Measurements from ENCODE around the gene BIN2.

The BIN2 gene

GRCh38 chr12:51323966-51324895 is at the start of gene BIN2:
Gene BIN2 (minus strand): TSS chr12:51324174. CDS start chr12:51324102, 72 bp downstream.
- peak; percentile 90 for DNase-seq (ENCODE audit: low spot score)
- in situ Hi-C loops (cut with MboI; ENCODE audit: low sequenced_read_pairs, unreplicated experiment): no loop called here
- TF ChIP-seq, protein P1, sequence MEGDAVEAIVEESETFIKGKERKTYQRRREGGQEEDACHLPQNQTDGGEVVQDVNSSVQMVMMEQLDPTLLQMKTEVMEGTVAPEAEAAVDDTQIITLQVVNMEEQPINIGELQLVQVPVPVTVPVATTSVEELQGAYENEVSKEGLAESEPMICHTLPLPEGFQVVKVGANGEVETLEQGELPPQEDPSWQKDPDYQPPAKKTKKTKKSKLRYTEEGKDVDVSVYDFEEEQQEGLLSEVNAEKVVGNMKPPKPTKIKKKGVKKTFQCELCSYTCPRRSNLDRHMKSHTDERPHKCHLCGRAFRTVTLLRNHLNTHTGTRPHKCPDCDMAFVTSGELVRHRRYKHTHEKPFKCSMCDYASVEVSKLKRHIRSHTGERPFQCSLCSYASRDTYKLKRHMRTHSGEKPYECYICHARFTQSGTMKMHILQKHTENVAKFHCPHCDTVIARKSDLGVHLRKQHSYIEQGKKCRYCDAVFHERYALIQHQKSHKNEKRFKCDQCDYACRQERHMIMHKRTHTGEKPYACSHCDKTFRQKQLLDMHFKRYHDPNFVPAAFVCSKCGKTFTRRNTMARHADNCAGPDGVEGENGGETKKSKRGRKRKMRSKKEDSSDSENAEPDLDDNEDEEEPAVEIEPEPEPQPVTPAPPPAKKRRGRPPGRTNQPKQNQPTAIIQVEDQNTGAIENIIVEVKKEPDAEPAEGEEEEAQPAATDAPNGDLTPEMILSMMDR (IDR thresholded peaks at IDR 0.05; ENCODE audit: borderline replicate concordance, control extremely low read depth, extremely low read depth, insufficient read depth, missing control alignments): no peak

GRCh38 chr12:51373187-51373586 is 49.2 kb upstream of the BIN2 start:
- DNase-seq (ENCODE audit: low spot score): no peak
- in situ Hi-C loops (cut with MboI; ENCODE audit: low sequenced_read_pairs, unreplicated experiment): no loop called here
- TF ChIP-seq, protein P1 (IDR thresholded peaks at IDR 0.05; ENCODE audit: borderline replicate concordance, control extremely low read depth, extremely low read depth, insufficient read depth, missing control alignments): no peak

- TF ChIP-seq, protein P1 (IDR thresholded peaks at IDR 0.05; ENCODE audit: borderline replicate concordance, control extremely low read depth, extremely low read depth, insufficient read depth, missing control alignments): no peak
- in situ Hi-C loops (cut with MboI; ENCODE audit: low sequenced_read_pairs, unreplicated experiment): no loop called here
- no peak for DNase-seq (ENCODE audit: low spot score)
These were observed 48.0 kb upstream of the BIN2 start for GRCh38 chr12:51372021-51372420.

DNA sequence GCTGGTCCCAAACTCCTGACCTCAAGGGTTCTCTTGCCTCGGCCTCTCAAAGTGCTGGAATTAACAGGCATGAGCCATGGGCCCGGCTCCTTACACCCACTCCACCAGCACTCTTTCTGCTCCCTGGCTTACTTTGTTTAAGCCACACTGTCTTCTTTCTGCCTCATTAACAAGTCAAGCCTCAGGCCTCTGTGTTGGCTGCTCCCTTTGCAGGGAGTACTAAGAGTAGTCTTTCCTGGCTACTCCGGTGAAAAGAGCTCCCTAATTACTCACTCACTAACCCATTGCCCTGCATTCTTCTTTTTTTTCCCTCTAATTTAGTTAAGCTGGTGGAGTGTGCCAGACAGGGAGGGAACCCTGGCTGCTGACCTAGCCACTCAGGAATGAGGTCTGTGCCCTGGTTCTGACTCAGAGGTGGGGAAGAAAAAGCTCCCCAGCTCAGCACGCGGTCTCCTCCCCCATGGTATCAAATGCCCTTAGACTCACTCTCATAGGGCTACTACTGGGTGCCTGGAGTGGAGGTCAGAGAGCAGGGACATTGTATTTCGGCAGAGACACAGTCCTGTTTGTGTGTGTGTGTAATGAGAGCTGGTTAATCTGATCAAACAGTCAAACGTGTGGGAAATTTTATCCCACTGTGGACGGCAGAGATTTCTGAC is 47.5 kb upstream of the BIN2 start:
- TF ChIP-seq, protein P1 (IDR thresholded peaks at IDR 0.05; ENCODE audit: borderline replicate concordance, control extremely low read depth, extremely low read depth, insufficient read depth, missing control alignments): no peak
- in situ Hi-C loops (cut with MboI; ENCODE audit: low sequenced_read_pairs, unreplicated experiment): no loop called here
- no peak for DNase-seq (ENCODE audit: low spot score)

DNA sequence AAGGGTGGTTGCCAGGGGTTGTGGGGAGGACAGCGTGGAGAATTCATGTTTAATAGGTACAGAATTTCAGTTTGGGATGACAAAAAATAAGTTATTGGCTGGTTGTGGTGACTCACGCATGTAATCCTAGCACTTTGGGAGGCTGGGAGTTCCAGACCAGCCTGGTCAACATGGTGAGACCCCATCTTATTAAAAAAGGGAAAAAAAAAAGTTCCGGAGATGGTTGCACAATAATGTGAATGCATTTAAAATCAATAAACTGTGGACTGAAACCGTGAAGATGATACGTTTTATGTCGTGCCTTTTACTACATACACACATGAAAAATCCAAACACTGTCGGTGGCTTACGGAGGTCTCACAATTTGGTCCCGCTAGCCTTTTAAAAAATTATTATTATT is 46.7 kb upstream of the BIN2 start:
- in situ Hi-C loops (cut with MboI; ENCODE audit: low sequenced_read_pairs, unreplicated experiment): no loop called here
- DNase-seq (ENCODE audit: low spot score): no peak
- TF ChIP-seq, protein P1 (IDR thresholded peaks at IDR 0.05; ENCODE audit: borderline replicate concordance, control extremely low read depth, extremely low read depth, insufficient read depth, missing control alignments): no peak

DNA sequence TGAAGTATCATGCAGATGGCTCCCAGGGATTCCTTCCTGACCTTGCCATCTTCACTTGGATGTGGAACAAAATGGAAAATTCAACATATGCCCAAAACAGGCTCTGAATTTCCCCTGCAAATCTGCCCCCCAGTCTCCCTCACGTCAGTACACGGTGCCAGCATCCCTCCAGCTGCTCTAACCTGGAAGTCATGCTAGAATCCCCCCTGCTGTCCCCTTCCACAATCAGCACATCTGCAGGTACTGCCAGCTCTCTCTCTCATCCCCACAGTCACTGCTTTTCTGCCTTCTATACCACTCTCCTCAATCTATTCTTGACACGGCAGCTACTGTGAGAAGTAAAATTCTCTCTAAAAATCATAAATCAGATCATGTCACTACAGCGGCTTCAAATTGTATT is 45.6 kb upstream of the BIN2 start:
- DNase-seq (ENCODE audit: low spot score): no peak
- in situ Hi-C loops (cut with MboI; ENCODE audit: low sequenced_read_pairs, unreplicated experiment): no loop called here
- TF ChIP-seq, protein P1 (IDR thresholded peaks at IDR 0.05; ENCODE audit: borderline replicate concordance, control extremely low read depth, extremely low read depth, insufficient read depth, missing control alignments): no peak
